ENCODE results near the gene SLC19A2. TPM values are rescaled to one million over a fixed set of nuclear protein-coding genes. Genes with fewer than 3 reads are reported as not detected.

Gene SLC19A2
- total RNA-seq, 1 donor from 2014 or later: 14.1 TPM

DNA sequence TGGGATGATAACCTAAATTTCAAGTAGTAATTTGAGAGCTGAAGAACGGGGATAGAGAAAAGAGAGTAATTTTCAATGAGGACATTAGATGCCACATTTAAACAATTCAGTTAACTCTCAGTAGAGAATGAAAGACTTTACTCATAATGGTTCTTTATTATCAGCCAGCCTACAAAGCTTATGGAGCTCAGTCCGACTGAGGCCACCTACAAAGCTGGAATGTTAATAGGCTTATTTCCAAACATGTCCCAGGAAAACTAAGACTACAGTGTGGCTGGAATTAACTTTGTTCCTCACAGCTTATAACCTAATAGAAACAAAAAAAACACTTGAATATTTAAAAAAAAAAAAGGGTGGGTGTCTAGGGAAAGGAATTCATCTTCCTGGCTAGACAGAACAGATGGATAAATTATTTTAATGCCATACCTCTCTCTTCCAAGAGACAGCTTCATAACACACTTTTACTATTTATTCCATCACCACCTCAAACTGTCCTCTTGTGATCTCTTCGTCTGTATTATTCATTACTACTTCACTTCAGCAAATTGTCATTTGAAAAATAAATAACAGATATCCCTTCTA lies 9.8 kb downstream of the SLC19A2 start:
- Mint-ChIP-seq H3K4me3 (ENCODE audit: unreplicated experiment) (no peak overlapping the region), H3K4me1 (ENCODE audit: low read depth, unreplicated experiment) (peaks cover 6% of the 10 kb centered on the region), H3K27ac (ENCODE audit: unreplicated experiment) (no peak overlapping the region), H3K9me3 (ENCODE audit: unreplicated experiment) (no peaks in the 10 kb centered on the region), H3K27me3 (ENCODE audit: low read depth, unreplicated experiment) (no peaks in the 10 kb centered on the region), H3K36me3 (ENCODE audit: low read depth, unreplicated experiment) (peaks cover 2% of the 10 kb centered on the region)
- H3K4me2 ChIP-seq (ENCODE audit: low read length): no peak overlapping the region
- no peak overlapping the region for H3K27ac ChIP-seq (ENCODE audit: low read depth, low read length)
- no peaks in the 10 kb centered on the region for H3K27me3 ChIP-seq (ENCODE audit: insufficient read depth, low read length)
- no peaks in the 10 kb centered on the region for H3K9me3 ChIP-seq (ENCODE audit: insufficient read depth, low read depth, low read length)
- DNase-seq (ENCODE audit: low read depth): no peak
- H3K36me3 ChIP-seq (ENCODE audit: insufficient read depth, low read length): no peaks in the 10 kb centered on the region
- no peaks in the 10 kb centered on the region for H3K4me1 ChIP-seq (ENCODE audit: insufficient read depth, low read length)
- H3K79me2 ChIP-seq (ENCODE audit: insufficient read depth, low read length): peaks cover 42% of the 10 kb centered on the region
- H4K20me1 ChIP-seq (ENCODE audit: insufficient read depth, low read length): peaks cover 43% of the 10 kb centered on the region
- H3K4me3 ChIP-seq (ENCODE audit: insufficient read depth, low read depth, low read length): no peak overlapping the region
- H3K9ac ChIP-seq (ENCODE audit: low read length): no peak overlapping the region
- FAIRE-seq: no peak
- TF ChIP-seq CTCF (IDR thresholded peaks at IDR 0.05; ENCODE audit: insufficient read depth, low read depth, low read length): no peak
- no peak for TF ChIP-seq EZH2 (IDR thresholded peaks at IDR 0.05; ENCODE audit: insufficient read depth, low read length)
- H2AFZ ChIP-seq (ENCODE audit: low read depth, low read length): no peak overlapping the region

DNA sequence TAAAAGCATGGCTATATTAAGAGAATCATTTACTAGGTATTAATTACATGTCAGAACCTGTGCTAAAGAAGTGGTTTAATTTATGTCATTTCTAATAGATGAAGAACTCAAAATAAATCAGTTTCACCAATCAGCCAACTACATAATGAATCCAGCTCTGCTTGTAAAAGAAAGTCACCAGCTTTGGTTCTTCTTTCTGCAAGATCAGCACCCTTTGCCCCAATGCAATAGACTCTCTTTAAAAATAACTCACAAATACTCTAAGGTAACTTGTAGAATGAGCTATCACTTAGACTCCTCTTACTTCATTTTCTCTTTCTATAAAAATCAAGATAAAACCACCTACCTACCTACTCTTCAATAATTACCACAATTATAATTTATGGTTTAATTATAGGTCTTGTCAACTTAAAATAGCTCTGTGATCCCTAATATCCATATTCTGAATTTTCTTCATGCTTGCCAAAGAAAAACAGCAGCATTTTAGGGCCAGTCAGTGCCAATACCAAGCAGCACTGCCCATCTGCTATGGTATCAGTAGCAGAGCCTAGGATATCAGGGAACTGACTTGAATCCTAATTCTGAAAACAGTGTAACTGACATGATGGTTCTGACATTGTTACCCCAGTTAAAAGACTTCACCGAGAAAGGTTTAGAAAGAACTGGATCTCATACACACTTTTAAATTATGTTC lies 11.3 kb downstream of the SLC19A2 start:
- Histone ChIP-seq H3K27ac (ENCODE audit: low read depth, low read length) (no peak overlapping the region), H3K79me2 (ENCODE audit: insufficient read depth, low read length) (peaks cover 29% of the 10 kb centered on the region), H3K4me1 (ENCODE audit: insufficient read depth, low read length) (no peaks in the 10 kb centered on the region), H3K36me3 (ENCODE audit: insufficient read depth, low read length) (no peaks in the 10 kb centered on the region), H3K27me3 (ENCODE audit: insufficient read depth, low read length) (no peaks in the 10 kb centered on the region), H3K9ac (ENCODE audit: low read length) (no peak overlapping the region), H2AFZ (ENCODE audit: low read depth, low read length) (no peak overlapping the region), H3K4me2 (ENCODE audit: low read length) (no peak overlapping the region), H4K20me1 (ENCODE audit: insufficient read depth, low read length) (peaks cover 30% of the 10 kb centered on the region), H3K9me3 (ENCODE audit: insufficient read depth, low read depth, low read length) (no peaks in the 10 kb centered on the region), H3K4me3 (ENCODE audit: insufficient read depth, low read depth, low read length) (no peak overlapping the region)
- no peak for DNase-seq (ENCODE audit: low read depth)
- Mint-ChIP-seq H3K27me3 (ENCODE audit: low read depth, unreplicated experiment) (no peaks in the 10 kb centered on the region), H3K9me3 (ENCODE audit: unreplicated experiment) (no peaks in the 10 kb centered on the region), H3K4me3 (ENCODE audit: unreplicated experiment) (no peak overlapping the region), H3K4me1 (ENCODE audit: low read depth, unreplicated experiment) (peaks cover 4% of the 10 kb centered on the region), H3K36me3 (ENCODE audit: low read depth, unreplicated experiment) (peaks cover 2% of the 10 kb centered on the region), H3K27ac (ENCODE audit: unreplicated experiment) (no peak overlapping the region)
- FAIRE-seq: no peak
- no peak for TF ChIP-seq EZH2 (IDR thresholded peaks at IDR 0.05; ENCODE audit: insufficient read depth, low read length)
- TF ChIP-seq CTCF (IDR thresholded peaks at IDR 0.05; ENCODE audit: insufficient read depth, low read depth, low read length): no peak

- H3K27me3 ChIP-seq (ENCODE audit: insufficient read depth, low read length): no peaks in the 10 kb centered on the region
- no peaks in the 10 kb centered on the region for H3K4me1 ChIP-seq (ENCODE audit: insufficient read depth, low read length)
- Mint-ChIP-seq H3K9me3 (ENCODE audit: unreplicated experiment) (no peaks in the 10 kb centered on the region), H3K4me3 (ENCODE audit: unreplicated experiment) (no peak overlapping the region), H3K4me1 (ENCODE audit: low read depth, unreplicated experiment) (peaks cover 5% of the 10 kb centered on the region), H3K27me3 (ENCODE audit: low read depth, unreplicated experiment) (no peaks in the 10 kb centered on the region), H3K27ac (ENCODE audit: unreplicated experiment) (no peak overlapping the region), H3K36me3 (ENCODE audit: low read depth, unreplicated experiment) (peaks cover 2% of the 10 kb centered on the region)
- H3K9ac ChIP-seq (ENCODE audit: low read length): no peak overlapping the region
- DNase-seq (ENCODE audit: low read depth) (no peak), FAIRE-seq (no peak)
- H3K79me2 ChIP-seq (ENCODE audit: insufficient read depth, low read length): peaks cover 18% of the 10 kb centered on the region
- H3K4me2 ChIP-seq (ENCODE audit: low read length): no peak overlapping the region
- H2AFZ ChIP-seq (ENCODE audit: low read depth, low read length): no peak overlapping the region
- H3K36me3 ChIP-seq (ENCODE audit: insufficient read depth, low read length): no peaks in the 10 kb centered on the region
- H4K20me1 ChIP-seq (ENCODE audit: insufficient read depth, low read length): peaks cover 21% of the 10 kb centered on the region
- H3K9me3 ChIP-seq (ENCODE audit: insufficient read depth, low read depth, low read length): no peaks in the 10 kb centered on the region
- TF ChIP-seq CTCF (IDR thresholded peaks at IDR 0.05; ENCODE audit: insufficient read depth, low read depth, low read length) (no peak), EZH2 (IDR thresholded peaks at IDR 0.05; ENCODE audit: insufficient read depth, low read length) (no peak)
- no peak overlapping the region for H3K27ac ChIP-seq (ENCODE audit: low read depth, low read length)
- no peak overlapping the region for H3K4me3 ChIP-seq (ENCODE audit: insufficient read depth, low read depth, low read length)
These were observed 12.4 kb downstream of the SLC19A2 start for GRCh38 chr1:169473347-169473746.

Data from astrocyte (in vitro differentiated cells and primary cell).